ENCODE measurements around the gene TXNDC11. TPM values are rescaled to one million over a fixed set of nuclear protein-coding genes. Genes with fewer than 3 reads are reported as not detected.

TXNDC11 gene
- total RNA-seq, 2 experiments from 2014 or later: 30.7 to 38.3 TPM

- ATAC-seq (ENCODE audit: low read depth) (no peak), DNase-seq (no peak)
- Mint-ChIP-seq H3K27me3 (no peaks in the 10 kb centered on the region), H3K27ac (no peak overlapping the region), H3K4me1 (no peaks in the 10 kb centered on the region), H3K36me3 (peaks cover 35% of the 10 kb centered on the region), H3K9me3 (no peaks in the 10 kb centered on the region), H3K4me3 (no peak overlapping the region)
- POLR2A ChIA-PET: no interaction called here
Measured at GRCh38 chr16:11762431-11762830, 19.8 kb upstream of the TXNDC11 start.

GRCh38 chr16:11759997-11760396 is 17.3 kb upstream of the TXNDC11 start:
- ATAC-seq (ENCODE audit: low read depth) (no peak), DNase-seq (no peak)
- Mint-ChIP-seq H3K4me3 (no peak overlapping the region), H3K4me1 (no peaks in the 10 kb centered on the region), H3K27me3 (no peaks in the 10 kb centered on the region), H3K36me3 (peaks cover 32% of the 10 kb centered on the region), H3K9me3 (no peaks in the 10 kb centered on the region), H3K27ac (no peak overlapping the region)
- POLR2A ChIA-PET: interaction anchor here (0.6 kb wide), 1 partner anchor 20 kb away, joined by 3 read pairs; no protein-coding TSS in a partner anchor

- Mint-ChIP-seq H3K9me3 (no peaks in the 10 kb centered on the region), H3K27me3 (no peaks in the 10 kb centered on the region), H3K4me3 (no peak overlapping the region), H3K4me1 (no peaks in the 10 kb centered on the region), H3K36me3 (peaks cover 33% of the 10 kb centered on the region), H3K27ac (no peak overlapping the region)
- DNase-seq: no peak
- POLR2A ChIA-PET: no interaction called here
- ATAC-seq (ENCODE audit: low read depth): no peak
Measured at GRCh38 chr16:11759163-11759834, 16.6 kb upstream of the TXNDC11 start.

GRCh38 chr16:11757671-11758545 is 15.3 kb upstream of the TXNDC11 start:
- no peak for DNase-seq
- Mint-ChIP-seq H3K9me3 (no peaks in the 10 kb centered on the region), H3K4me3 (no peak overlapping the region), H3K36me3 (peaks cover 31% of the 10 kb centered on the region), H3K4me1 (no peaks in the 10 kb centered on the region), H3K27me3 (no peaks in the 10 kb centered on the region), H3K27ac (no peak overlapping the region)
- ATAC-seq (ENCODE audit: low read depth): no peak
- POLR2A ChIA-PET: interaction anchor here (0.9 kb wide), 1 partner anchor 39 kb away, joined by 3 read pairs; the partner anchor contains the start of gene ZC3H7A

- ATAC-seq (ENCODE audit: low read depth): no peak
Measured at GRCh38 chr16:11756248-11756647, 13.6 kb upstream of the TXNDC11 start.

GRCh38 chr16:11755022-11755760 is 12.5 kb upstream of the TXNDC11 start:
- H3K9me3 Mint-ChIP-seq: no peaks in the 10 kb centered on the region
- peaks cover 30% of the 10 kb centered on the region for H3K36me3 Mint-ChIP-seq
- ATAC-seq (ENCODE audit: low read depth) (no peak), DNase-seq (no peak)
- no peaks in the 10 kb centered on the region for H3K27me3 Mint-ChIP-seq
- POLR2A ChIA-PET: no interaction called here
- H3K4me3 Mint-ChIP-seq: no peak overlapping the region
- no peak overlapping the region for H3K27ac Mint-ChIP-seq
- no peaks in the 10 kb centered on the region for H3K4me1 Mint-ChIP-seq

More at GRCh38 chr16:11756248-11756647, 13.6 kb upstream of the TXNDC11 start:
- peaks cover 30% of the 10 kb centered on the region for H3K36me3 Mint-ChIP-seq
- no peak overlapping the region for H3K27ac Mint-ChIP-seq
- POLR2A ChIA-PET: no interaction called here
- H3K4me1 Mint-ChIP-seq: no peaks in the 10 kb centered on the region
- H3K27me3 Mint-ChIP-seq: no peaks in the 10 kb centered on the region
- H3K9me3 Mint-ChIP-seq: no peaks in the 10 kb centered on the region
- H3K4me3 Mint-ChIP-seq: no peak overlapping the region
- no peak for DNase-seq

GRCh38 chr16:11752856-11753255 is 10.2 kb upstream of the TXNDC11 start:
- POLR2A ChIA-PET: interaction anchor here (0.8 kb wide), 1 partner anchor 10 kb away, joined by 6 read pairs; the partner anchor contains the start of gene TXNDC11
- no peak for DNase-seq
- Mint-ChIP-seq H3K27ac (no peak overlapping the region), H3K4me1 (no peaks in the 10 kb centered on the region), H3K9me3 (no peaks in the 10 kb centered on the region), H3K4me3 (no peak overlapping the region), H3K36me3 (peaks cover 31% of the 10 kb centered on the region), H3K27me3 (no peaks in the 10 kb centered on the region)
- ATAC-seq (ENCODE audit: low read depth): no peak

GRCh38 chr16:11750056-11750455 is 7.4 kb upstream of the TXNDC11 start:
- no peak for ATAC-seq (ENCODE audit: low read depth)
- H3K4me3 Mint-ChIP-seq: no peak overlapping the region
- no peaks in the 10 kb centered on the region for H3K9me3 Mint-ChIP-seq
- H3K4me1 Mint-ChIP-seq: no peaks in the 10 kb centered on the region
- no peak for DNase-seq
- H3K27ac Mint-ChIP-seq: no peak overlapping the region
- no peaks in the 10 kb centered on the region for H3K27me3 Mint-ChIP-seq
- H3K36me3 Mint-ChIP-seq: peaks cover 29% of the 10 kb centered on the region
- POLR2A ChIA-PET: interaction anchor here (0.7 kb wide), 1 partner anchor 83 kb away, joined by 5 read pairs; no protein-coding TSS in a partner anchor

GRCh38 chr16:11748404-11749254 is 6.0 kb upstream of the TXNDC11 start:
- DNase-seq (no peak), ATAC-seq (ENCODE audit: low read depth) (no peak)
- Mint-ChIP-seq H3K4me1 (peaks cover 6% of the 10 kb centered on the region), H3K9me3 (no peaks in the 10 kb centered on the region), H3K4me3 (no peak overlapping the region), H3K27ac (peak overlapping the region; percentile 11), H3K36me3 (peaks cover 27% of the 10 kb centered on the region), H3K27me3 (no peaks in the 10 kb centered on the region)
- POLR2A ChIA-PET: interaction anchor here (0.6 kb wide), 2 partner anchors 12 to 26 kb away, joined by 3 read pairs; no protein-coding TSS in a partner anchor

GRCh38 chr16:11747949-11748403 is 5.3 kb upstream of the TXNDC11 start:
- Mint-ChIP-seq H3K9me3 (no peaks in the 10 kb centered on the region), H3K27me3 (no peaks in the 10 kb centered on the region), H3K36me3 (peaks cover 24% of the 10 kb centered on the region), H3K27ac (peak overlapping the region; percentile 51), H3K4me3 (no peak overlapping the region), H3K4me1 (peaks cover 10% of the 10 kb centered on the region)
- ATAC-seq (ENCODE audit: low read depth): no peak
- POLR2A ChIA-PET: interaction anchor here (0.6 kb wide), 2 partner anchors 11 to 26 kb away, joined by 3 read pairs; no protein-coding TSS in a partner anchor
- no peak for DNase-seq

- Mint-ChIP-seq H3K27ac (peak overlapping the region; percentile 93), H3K4me3 (peak overlapping the region; percentile 96), H3K27me3 (no peaks in the 10 kb centered on the region), H3K4me1 (peaks cover 33% of the 10 kb centered on the region), H3K9me3 (no peaks in the 10 kb centered on the region), H3K36me3 (peaks cover 7% of the 10 kb centered on the region)
- ATAC-seq (ENCODE audit: low read depth) (no peak), DNase-seq (no peak)
- POLR2A ChIA-PET: interaction anchor here (0.9 to 5.1 kb wide), 3 partner anchors 28 to 79 kb away, joined by 5 to 36 read pairs (median 6); partner anchors contain the start of gene ZC3H7A
Measured at GRCh38 chr16:11744075-11744470, 1.4 kb upstream of the TXNDC11 start.
